Loucy (cell line): ENCODE measurements around the gene ARHGDIB.

Source experiments
- H2AFZ ChIP-seq: fragments of 200-600 bp; sonication (generic); 2 replicates; pipeline ENCODE4 v1.6.0; 2016; ENCODE audit warnings: antibody characterized with exemption, mild to moderate bottlenecking, low read length, moderate library complexity
- H3F3A ChIP-seq: fragments of 200-600 bp; 2 replicates; pipeline ENCODE4 v1.6.0; 2016; ENCODE audit warnings: antibody characterized with exemption, low read depth, mild to moderate bottlenecking
- H3K27me3 ChIP-seq: fragments of 200-600 bp; sonication (generic); 2 replicates; pipeline ENCODE4 v1.6.1; 2014; ENCODE audit warnings: low read length, mild to moderate bottlenecking; ENCODE audit not compliant: insufficient read depth, poor library complexity, severe bottlenecking
- H3K36me3 ChIP-seq: fragments of 200-600 bp; sonication (generic); 2 replicates; pipeline ENCODE4 v1.6.1; 2016; ENCODE audit warnings: low read length; ENCODE audit not compliant: insufficient read depth
- H3K4me1 ChIP-seq: fragments of 200-600 bp; sonication (generic); 2 replicates; pipeline ENCODE4 v1.5.1; 2014; ENCODE audit warnings: low read length, mild to moderate bottlenecking; ENCODE audit not compliant: insufficient read depth, poor library complexity, severe bottlenecking
- H3K4me2 ChIP-seq: fragments of 200-600 bp; sonication (generic); 2 replicates; pipeline ENCODE4 v1.6.0; 2014; ENCODE audit warnings: antibody characterized with exemption, low read length, low read depth, mild to moderate bottlenecking; ENCODE audit not compliant: poor library complexity, severe bottlenecking
- H3K4me3 ChIP-seq: fragments of 200-600 bp; sonication (generic); 2 replicates; pipeline ENCODE4 v1.5.1; 2014; ENCODE audit warnings: low read length, mild to moderate bottlenecking, mixed read lengths; ENCODE audit not compliant: poor library complexity, severe bottlenecking
- H3K79me2 ChIP-seq: fragments of 200-600 bp; sonication (generic); 2 replicates; pipeline ENCODE4 v1.6.1; 2014; ENCODE audit warnings: low read length; ENCODE audit not compliant: insufficient read depth
- H3K9ac ChIP-seq: fragments of 200-600 bp; sonication (generic); 2 replicates; pipeline ENCODE4 v1.6.0; 2014; ENCODE audit warnings: mild to moderate bottlenecking, low read depth, low read length, moderate library complexity; ENCODE audit not compliant: poor library complexity, severe bottlenecking
- H3K9me2 ChIP-seq: fragments of 200-600 bp; sonication (generic); replicated peaks from 2 replicates; pipeline ENCODE4 v1.6.1; 2016; ENCODE audit warnings: low read depth, low read length, mixed read lengths
- H3K9me3 ChIP-seq: fragments of 200-600 bp; sonication (generic); 2 replicates; pipeline ENCODE4 v1.6.1; 2014; ENCODE audit warnings: mild to moderate bottlenecking, antibody characterized with exemption, low read length, low read depth; ENCODE audit not compliant: insufficient read depth
- H4K20me1 ChIP-seq: fragments of 200-600 bp; sonication (generic); 2 replicates; pipeline ENCODE4 v1.6.0; 2014; ENCODE audit warnings: antibody characterized with exemption, low read length, mild to moderate bottlenecking; ENCODE audit not compliant: insufficient read depth, poor library complexity, severe bottlenecking
- CTCF ChIP-seq: fragments of 200-600 bp; sonication (generic); conservative IDR thresholded peaks from 2 replicates; pipeline ENCODE4 v1.5.1; 2014; ENCODE audit warnings: mild to moderate bottlenecking, antibody characterized with exemption, low read length
- EZH2phosphoT487 ChIP-seq: fragments of 200-600 bp; IDR thresholded peaks from 2 replicates; pipeline ENCODE4 v1.6.1; 2018; ENCODE audit warnings: antibody characterized with exemption, mild to moderate bottlenecking, moderate library complexity, borderline replicate concordance

The ARHGDIB gene

GRCh38 chr12:14901228-14901562 is 60.2 kb downstream of the ARHGDIB start:
- H3K9ac ChIP-seq = no peak overlapping the region
- no peaks in the 10 kb centered on the region for H3K36me3 ChIP-seq
- no peak overlapping the region for H3K4me2 ChIP-seq
- H3K4me3 ChIP-seq = no peak overlapping the region
- no peaks in the 10 kb centered on the region for H4K20me1 ChIP-seq
- no peaks in the 10 kb centered on the region for H3K27me3 ChIP-seq
- no peaks in the 10 kb centered on the region for H3F3A ChIP-seq
- no peaks in the 10 kb centered on the region for H3K79me2 ChIP-seq
- no peaks in the 10 kb centered on the region for H3K9me3 ChIP-seq
- no peak overlapping the region; the same call in 1 of the 2 replicates for H2AFZ ChIP-seq
- no peak for TF ChIP-seq EZH2phosphoT487
- TF ChIP-seq CTCF = peak; percentile 51
- H3K4me1 ChIP-seq = peaks cover 34% of the 10 kb centered on the region
- H3K9me2 ChIP-seq = no peaks in the 10 kb centered on the region

- Histone ChIP-seq H3K9ac (no peak overlapping the region), H3K27me3 (no peaks in the 10 kb centered on the region), H3K36me3 (no peaks in the 10 kb centered on the region), H2AFZ (no peak overlapping the region), H4K20me1 (no peaks in the 10 kb centered on the region), H3K9me2 (no peaks in the 10 kb centered on the region), H3K9me3 (no peaks in the 10 kb centered on the region), H3K4me3 (no peak overlapping the region), H3F3A (no peaks in the 10 kb centered on the region), H3K79me2 (no peaks in the 10 kb centered on the region), H3K4me1 (peaks cover 34% of the 10 kb centered on the region), H3K4me2 (no peak overlapping the region)
- TF ChIP-seq EZH2phosphoT487 = no peak
- no peak for TF ChIP-seq CTCF
Observed at GRCh38 chr12:14900521-14901227, 60.7 kb downstream of the ARHGDIB start.

GRCh38 chr12:14896521-14897169 is 64.8 kb downstream of the ARHGDIB start:
- Histone ChIP-seq H4K20me1 (no peaks in the 10 kb centered on the region), H3K79me2 (no peaks in the 10 kb centered on the region), H3K36me3 (no peaks in the 10 kb centered on the region), H3K4me3 (no peak overlapping the region), H3K27me3 (no peaks in the 10 kb centered on the region), H3K9ac (no peak overlapping the region), H3K4me2 (no peak overlapping the region), H2AFZ (no peak overlapping the region), H3K4me1 (peaks cover 9% of the 10 kb centered on the region), H3F3A (no peaks in the 10 kb centered on the region), H3K9me2 (no peaks in the 10 kb centered on the region), H3K9me3 (no peaks in the 10 kb centered on the region)
- TF ChIP-seq CTCF (no peak), EZH2phosphoT487 (no peak)
